Measurements from ENCODE around the gene SFI1.
A peak's percentile ranks its signal among the peaks of the same experiment; 100 is the strongest.
"Not testable (repeated sequence)": the region's sequence is repeated elsewhere in the genome, so short reads cannot be mapped to it uniquely, and the experiment has no call there.

Gene SFI1, protein sequence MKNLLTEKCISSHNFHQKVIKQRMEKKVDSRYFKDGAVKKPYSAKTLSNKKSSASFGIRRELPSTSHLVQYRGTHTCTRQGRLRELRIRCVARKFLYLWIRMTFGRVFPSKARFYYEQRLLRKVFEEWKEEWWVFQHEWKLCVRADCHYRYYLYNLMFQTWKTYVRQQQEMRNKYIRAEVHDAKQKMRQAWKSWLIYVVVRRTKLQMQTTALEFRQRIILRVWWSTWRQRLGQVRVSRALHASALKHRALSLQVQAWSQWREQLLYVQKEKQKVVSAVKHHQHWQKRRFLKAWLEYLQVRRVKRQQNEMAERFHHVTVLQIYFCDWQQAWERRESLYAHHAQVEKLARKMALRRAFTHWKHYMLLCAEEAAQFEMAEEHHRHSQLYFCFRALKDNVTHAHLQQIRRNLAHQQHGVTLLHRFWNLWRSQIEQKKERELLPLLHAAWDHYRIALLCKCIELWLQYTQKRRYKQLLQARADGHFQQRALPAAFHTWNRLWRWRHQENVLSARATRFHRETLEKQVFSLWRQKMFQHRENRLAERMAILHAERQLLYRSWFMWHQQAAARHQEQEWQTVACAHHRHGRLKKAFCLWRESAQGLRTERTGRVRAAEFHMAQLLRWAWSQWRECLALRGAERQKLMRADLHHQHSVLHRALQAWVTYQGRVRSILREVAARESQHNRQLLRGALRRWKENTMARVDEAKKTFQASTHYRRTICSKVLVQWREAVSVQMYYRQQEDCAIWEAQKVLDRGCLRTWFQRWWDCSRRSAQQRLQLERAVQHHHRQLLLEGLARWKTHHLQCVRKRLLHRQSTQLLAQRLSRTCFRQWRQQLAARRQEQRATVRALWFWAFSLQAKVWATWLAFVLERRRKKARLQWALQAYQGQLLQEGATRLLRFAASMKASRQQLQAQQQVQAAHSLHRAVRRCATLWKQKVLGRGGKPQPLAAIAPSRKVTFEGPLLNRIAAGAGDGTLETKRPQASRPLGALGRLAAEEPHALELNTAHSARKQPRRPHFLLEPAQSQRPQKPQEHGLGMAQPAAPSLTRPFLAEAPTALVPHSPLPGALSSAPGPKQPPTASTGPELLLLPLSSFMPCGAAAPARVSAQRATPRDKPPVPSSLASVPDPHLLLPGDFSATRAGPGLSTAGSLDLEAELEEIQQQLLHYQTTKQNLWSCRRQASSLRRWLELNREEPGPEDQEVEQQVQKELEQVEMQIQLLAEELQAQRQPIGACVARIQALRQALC

DNA sequence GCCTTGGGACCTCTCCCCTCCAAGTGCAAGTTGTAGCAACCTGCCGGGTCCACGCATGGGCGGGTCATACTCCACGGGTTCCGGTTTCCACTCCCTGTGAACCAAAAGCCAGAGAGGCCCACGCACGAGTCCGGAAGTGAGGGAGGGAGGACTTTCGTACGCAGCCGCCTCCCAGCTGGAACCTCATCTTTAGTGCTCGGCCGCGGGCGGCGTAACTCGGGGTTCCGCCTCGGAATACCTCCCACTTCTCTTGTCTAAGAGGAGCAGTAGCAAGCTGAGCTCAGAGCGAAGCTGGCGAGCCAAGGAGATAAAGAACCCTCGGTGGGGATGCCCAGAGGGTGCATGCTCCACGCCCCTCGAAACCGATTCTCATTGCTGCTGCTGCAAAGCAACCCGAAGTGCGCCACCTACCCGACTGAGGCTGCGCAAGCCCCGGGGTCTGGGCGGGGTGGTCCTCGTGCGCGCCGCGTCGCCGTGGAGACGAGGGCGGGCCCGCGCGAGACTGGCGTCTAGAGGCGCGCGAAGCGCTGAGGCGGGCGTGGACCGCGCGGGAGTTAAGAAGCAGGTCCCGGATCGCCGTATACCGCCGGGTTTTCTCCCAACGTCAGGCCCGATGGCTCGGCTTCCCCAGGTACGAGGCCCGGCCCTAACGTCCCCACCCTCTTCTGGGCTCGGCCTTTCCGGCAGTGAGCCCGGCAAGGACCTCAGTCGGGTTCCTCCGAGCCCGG is at the start of gene SFI1:
SFI1 (plus strand) TSS at position 530 of the 728 bp plus-strand sequence. CDS start 11,749 bp downstream, outside the sequence.
- peak; percentile 96 for DNase-seq (ENCODE audit: low spot score)

GRCh38 chr22:31446767-31447166 is 49.6 kb upstream of the SFI1 start:
- DNase-seq (ENCODE audit: low spot score): no peak

- DNase-seq (ENCODE audit: low spot score): no peak
These were observed 49.0 kb upstream of the SFI1 start for GRCh38 chr22:31447337-31447736.

- no peak for DNase-seq (ENCODE audit: low spot score)
These were observed 48.0 kb upstream of the SFI1 start for GRCh38 chr22:31448382-31448781.

DNA sequence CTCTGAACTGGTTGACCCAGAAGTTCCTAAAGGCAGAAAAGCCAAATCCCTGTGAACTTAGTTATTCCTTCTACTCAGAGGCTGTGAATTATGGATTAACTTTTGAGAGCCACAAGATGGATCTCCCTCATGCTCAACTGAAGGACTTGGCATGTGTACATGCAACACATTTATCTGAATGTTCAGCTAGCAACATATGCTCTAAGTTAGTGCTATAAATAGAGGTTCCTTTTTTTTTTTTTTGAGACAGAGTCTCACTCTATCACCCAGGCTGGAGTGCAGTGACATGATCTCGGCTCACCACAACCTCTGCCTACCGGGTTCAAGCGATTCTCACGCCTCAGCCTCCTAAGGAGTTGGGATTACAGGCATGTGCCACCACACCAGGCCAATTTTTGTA is 46.8 kb upstream of the SFI1 start:
- no peak for DNase-seq (ENCODE audit: low spot score)

GRCh38 chr22:31451709-31452571 is 44.4 kb upstream of the SFI1 start:
- DNase-seq (ENCODE audit: low spot score): peak; percentile 52

DNA sequence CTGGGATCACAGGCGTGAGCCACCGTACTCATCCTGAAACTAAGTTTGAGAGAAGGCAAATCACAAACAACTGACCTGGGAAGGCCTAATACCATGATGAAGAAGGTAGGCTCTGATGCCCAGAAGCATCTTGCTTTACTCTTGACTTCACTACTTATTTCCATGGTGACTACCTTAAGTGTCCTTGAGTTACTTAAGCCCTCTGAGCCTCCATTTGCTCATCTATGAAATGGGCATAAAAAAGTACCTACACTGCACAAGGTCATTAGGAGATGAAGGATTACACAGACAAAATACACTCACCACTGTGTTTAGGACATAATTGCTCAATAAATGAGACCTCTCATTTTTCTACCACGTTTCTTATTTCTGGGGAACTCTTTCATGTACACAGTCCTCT is 34.6 kb upstream of the SFI1 start:
- DNase-seq (ENCODE audit: low spot score): no peak

GRCh38 chr22:31465307-31465706 is 31.0 kb upstream of the SFI1 start:
- no peak for DNase-seq (ENCODE audit: low spot score)

- DNase-seq (ENCODE audit: low spot score): peak; percentile 70
These were observed 21.6 kb upstream of the SFI1 start for GRCh38 chr22:31474743-31475142.

- DNase-seq (ENCODE audit: low spot score): no peak
These were observed 20.5 kb upstream of the SFI1 start for GRCh38 chr22:31475800-31476199.

DNA sequence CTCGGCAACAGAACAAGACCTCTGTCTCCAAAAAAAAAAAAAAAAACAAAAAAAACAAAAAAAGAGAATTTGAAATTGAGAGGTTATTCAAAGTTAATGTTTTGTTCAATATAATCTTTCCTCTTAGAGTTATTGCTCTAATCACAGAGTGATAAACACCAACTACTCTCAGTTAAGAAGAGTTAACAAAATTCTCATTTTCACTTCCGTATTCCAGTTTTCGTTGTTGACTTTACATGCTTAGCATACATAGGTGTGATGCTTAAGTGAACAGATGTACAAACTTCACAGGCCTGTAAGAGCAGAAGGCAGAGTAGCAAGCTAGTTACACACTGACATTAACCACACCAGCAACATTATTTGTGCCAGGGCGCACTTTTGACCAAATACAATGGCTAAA is 19.0 kb upstream of the SFI1 start:
- no peak for DNase-seq (ENCODE audit: low spot score)

GRCh38 chr22:31481129-31481528 is 15.2 kb upstream of the SFI1 start:
- DNase-seq (ENCODE audit: low spot score): no peak

- not testable (repeated sequence) for DNase-seq (ENCODE audit: low spot score)
These were observed 13.9 kb upstream of the SFI1 start for GRCh38 chr22:31482470-31482869.

DNA sequence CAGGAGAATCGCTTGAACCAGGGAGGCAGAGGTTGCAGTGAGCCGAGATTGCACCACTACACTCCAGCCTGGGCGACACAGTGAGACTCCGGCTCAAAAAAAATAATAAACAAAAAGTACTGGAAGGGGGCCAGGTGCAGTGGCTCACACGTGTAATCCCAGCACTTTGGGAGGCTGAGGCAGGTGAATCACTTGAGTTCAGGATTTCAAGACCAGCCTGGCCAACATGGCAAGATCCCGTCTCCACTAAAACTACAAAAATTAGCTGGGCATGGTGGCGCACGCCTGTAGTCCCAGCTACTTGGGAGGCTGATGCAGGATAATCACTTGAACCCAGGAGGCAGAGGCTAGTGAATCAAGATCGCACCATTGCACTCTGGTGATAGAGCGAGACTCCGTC is 10.0 kb upstream of the SFI1 start:
- DNase-seq (ENCODE audit: low spot score): not testable (repeated sequence)

- DNase-seq (ENCODE audit: low spot score): no peak
These were observed 9.4 kb upstream of the SFI1 start for GRCh38 chr22:31486951-31487350.

- DNase-seq (ENCODE audit: low spot score): no peak
These were observed 7.9 kb upstream of the SFI1 start for GRCh38 chr22:31488346-31488883.

DNA sequence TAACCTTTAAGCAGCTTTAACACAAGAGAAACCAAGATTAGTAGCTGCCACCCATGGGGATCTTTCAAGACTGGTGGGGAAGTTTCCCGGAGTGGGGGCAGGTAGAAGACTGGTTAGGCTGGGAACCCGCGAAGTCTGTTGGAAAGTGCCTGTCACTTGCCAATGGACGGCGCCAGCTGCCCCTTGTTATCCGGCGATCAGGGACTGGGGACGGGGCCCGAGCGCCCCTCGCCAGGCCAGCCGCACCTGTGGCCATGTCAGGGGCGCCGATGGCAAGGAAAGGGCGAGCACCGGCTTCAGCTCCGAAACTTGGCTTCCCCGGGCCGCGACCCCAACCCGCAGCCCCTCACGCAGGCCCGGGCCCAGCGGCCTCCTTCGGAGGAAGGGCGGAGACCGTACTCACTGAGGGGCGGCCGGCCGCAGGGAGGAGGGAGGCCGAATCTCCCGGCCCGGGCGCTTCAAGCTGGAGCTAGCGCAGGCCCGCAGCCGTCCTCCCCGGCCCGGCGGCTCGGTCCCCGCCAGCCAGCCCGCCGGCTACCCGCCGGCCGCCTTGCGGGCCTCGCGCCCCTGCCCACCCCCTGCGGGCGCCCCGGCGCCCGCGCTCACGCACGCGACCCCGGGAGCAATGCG is 7.2 kb upstream of the SFI1 start:
- peak; percentile 74 for DNase-seq (ENCODE audit: low spot score)

DNA sequence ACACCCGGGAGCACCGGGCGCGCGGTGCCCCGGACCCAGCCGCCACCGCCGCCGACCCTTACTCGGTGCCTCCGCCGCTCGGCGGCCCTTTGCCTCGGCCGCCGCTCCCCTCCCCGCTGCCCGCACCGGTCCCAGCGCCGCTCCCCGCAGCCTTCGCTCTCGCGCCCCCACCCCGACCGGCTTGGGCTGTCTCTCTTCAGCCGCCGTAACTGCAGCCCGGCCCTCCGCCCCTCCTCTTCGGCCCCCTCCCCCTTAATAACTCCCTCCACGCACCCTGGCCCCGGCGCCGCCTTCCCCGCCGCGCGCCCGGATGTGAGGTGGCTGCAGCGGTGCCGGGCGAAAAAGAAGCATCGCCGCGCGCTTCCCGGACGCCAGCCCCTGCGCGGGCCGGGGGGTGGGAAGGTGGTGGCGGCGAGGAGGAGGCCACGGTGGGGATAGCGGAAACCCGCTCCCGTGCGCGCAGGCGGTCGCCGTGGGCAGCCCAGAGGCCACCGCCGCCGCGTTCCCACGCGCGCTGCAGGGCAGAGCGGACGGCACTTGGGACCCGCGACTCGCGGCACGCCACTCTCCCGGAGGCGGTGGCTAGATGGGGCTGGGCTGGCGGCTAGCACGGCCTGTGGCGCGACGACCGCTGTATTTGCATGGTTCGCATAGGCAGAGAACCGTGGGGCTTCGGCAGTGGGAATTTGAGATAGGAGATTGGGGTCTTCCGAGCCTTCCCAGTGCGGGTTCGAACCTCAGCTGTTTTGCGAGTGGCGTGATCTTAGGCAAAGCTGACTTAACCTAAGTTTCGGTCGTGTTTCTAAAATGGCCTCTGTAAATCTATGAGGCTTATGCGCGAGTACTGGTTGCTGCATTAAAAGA is 6.5 kb upstream of the SFI1 start, which contains the start of gene EIF4ENIF1:
EIF4ENIF1 (minus strand) TSS at position 211 of the 864 bp plus-strand sequence. CDS start 1,124 bp downstream, outside the sequence.
- peak; percentile 95 for DNase-seq (ENCODE audit: low spot score)

DNA sequence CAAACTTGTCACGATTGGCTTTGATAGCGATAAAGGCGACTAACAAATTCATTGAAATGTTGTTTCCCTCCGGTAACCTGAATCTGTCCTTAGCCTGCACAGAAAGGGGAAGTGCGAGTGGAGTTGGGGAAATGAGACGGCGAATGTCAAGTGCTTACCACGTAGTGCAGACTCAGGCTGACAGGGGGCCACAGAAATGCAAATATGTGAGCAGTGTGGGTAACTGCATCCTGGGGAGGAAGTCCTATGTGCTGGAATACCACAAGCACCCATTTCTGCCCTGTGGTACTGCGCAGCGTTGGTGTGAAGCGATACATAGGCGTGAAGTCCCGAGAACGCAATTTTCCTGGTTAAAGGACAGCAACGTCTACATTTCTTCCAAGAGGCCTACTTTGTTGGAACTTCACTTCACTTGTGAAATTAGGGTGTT is 5.8 kb upstream of the SFI1 start:
- DNase-seq (ENCODE audit: low spot score): peak; percentile 79

Data from AG08396 (cell line).